Measurements from ENCODE around the gene SENP1.

SENP1 gene

GRCh38 chr12:48110691-48111311 is 4.9 kb upstream of the SENP1 start:
- no peak for DNase-seq

- DNase-seq: no peak
Measured at GRCh38 chr12:48109424-48109823, 3.5 kb upstream of the SENP1 start.

GRCh38 chr12:48106681-48107613 is 1.1 kb upstream of the SENP1 start:
- no peak for DNase-seq

- DNase-seq: peak; percentile 61
Measured at GRCh38 chr12:48105321-48105866, 485 bp downstream of the SENP1 start.

GRCh38 chr12:48104531-48104930 is 1.3 kb downstream of the SENP1 start:
- no peak for DNase-seq

- DNase-seq: no peak
Measured at GRCh38 chr12:48092611-48093010, 13.3 kb downstream of the SENP1 start.

- DNase-seq: no peak
Measured at GRCh38 chr12:48086327-48086726, 19.6 kb downstream of the SENP1 start.

GRCh38 chr12:48084841-48085460 is 20.9 kb downstream of the SENP1 start:
- no peak for DNase-seq

GRCh38 chr12:48084066-48084465 is 21.8 kb downstream of the SENP1 start:
- no peak for DNase-seq

GRCh38 chr12:48080821-48081220 is 25.1 kb downstream of the SENP1 start:
- no peak for DNase-seq

GRCh38 chr12:48080285-48080684 is 25.6 kb downstream of the SENP1 start:
- DNase-seq: no peak

- no peak for DNase-seq
Measured at GRCh38 chr12:48078901-48079300, 27.0 kb downstream of the SENP1 start.

- no peak for DNase-seq
Measured at GRCh38 chr12:48077111-48077510, 28.8 kb downstream of the SENP1 start.

GRCh38 chr12:48075832-48076231 is 30.0 kb downstream of the SENP1 start:
- no peak for DNase-seq

GRCh38 chr12:48074266-48074665 is 31.6 kb downstream of the SENP1 start:
- no peak for DNase-seq

- DNase-seq: no peak
Measured at GRCh38 chr12:48072266-48072665, 33.6 kb downstream of the SENP1 start.

- no peak for DNase-seq
Measured at GRCh38 chr12:48071808-48072207, 34.1 kb downstream of the SENP1 start.

GRCh38 chr12:48070731-48071130 is 35.1 kb downstream of the SENP1 start:
- no peak for DNase-seq

GRCh38 chr12:48070033-48070432 is 35.8 kb downstream of the SENP1 start:
- no peak for DNase-seq

- DNase-seq: no peak
Measured at GRCh38 chr12:48069241-48069640, 36.6 kb downstream of the SENP1 start.

- DNase-seq: no peak
Measured at GRCh38 chr12:48068457-48068856, 37.4 kb downstream of the SENP1 start.

GRCh38 chr12:48067250-48067938 is 38.5 kb downstream of the SENP1 start:
- DNase-seq: no peak

GRCh38 chr12:48065041-48065440 is 40.8 kb downstream of the SENP1 start:
- DNase-seq: no peak

Data from stimulated activated CD8-positive, alpha-beta memory T cell treated with anti-CD3 and anti-CD28 coated beads, Interleukin-4, amount 100 ng/mL, for 48 hours (primary cell).